Measurements from ENCODE around the gene FXYD5. TPM values are rescaled to one million over a fixed set of nuclear protein-coding genes. Genes with fewer than 3 reads are reported as not detected.
A peak's percentile ranks its signal among the peaks of the same experiment; 100 is the strongest.

FXYD5 gene
- total and polyA plus RNA-seq, 9 of the 15 experiments (the other 6 are each of a cell fraction or from before 2014, with no cell fraction given): 104 to 537 (median 174) TPM

GRCh38 chr19:35105411-35106290, 48.9 kb upstream of the FXYD5 start (continued):
- TF ChIP-seq MYC (IDR thresholded peaks at IDR 0.05; ENCODE audit: low read depth, low read length) (peak; percentile 57; the same call in 1 of the 2 replicates), MYC (CRISPR knock-in tag; IDR thresholded peaks at IDR 0.05; ENCODE audit: borderline replicate concordance, low read depth) (no peak), NUFIP1 (IDR thresholded peaks at IDR 0.05; ENCODE audit: partially characterized antibody) (no peak), U2AF2 (optimal IDR thresholded peaks at IDR 0.05; ENCODE audit: low read depth, low read length) (no peak), ZNF77 (CRISPR knock-in tag; IDR thresholded peaks at IDR 0.05) (no peak), RBBP5 (IDR thresholded peaks at IDR 0.05; ENCODE audit: borderline replicate concordance, insufficient read depth, low read length, poor library complexity, severe bottlenecking) (no peak), KAT8 (IDR thresholded peaks at IDR 0.05; ENCODE audit: low read depth) (no peak), ZNF324 (CRISPR knock-in tag; IDR thresholded peaks at IDR 0.05) (no peak), CBX3 (IDR thresholded peaks at IDR 0.05; ENCODE audit: borderline replicate concordance in 1 of 2, low read length in 2 of 2) (no peak), TGIF2 (CRISPR knock-in tag; IDR thresholded peaks at IDR 0.05) (no peak), COPS2 (conservative IDR thresholded peaks at IDR 0.05) (no peak), BRD4 (IDR thresholded peaks at IDR 0.05) (no peak), RNF219 (CRISPR knock-in tag; IDR thresholded peaks at IDR 0.05) (no peak), GABPB2 (CRISPR knock-in tag; conservative IDR thresholded peaks at IDR 0.05) (no peak), HDAC2 (IDR thresholded peaks at IDR 0.05) (peak; percentile 54), ZNF134 (CRISPR knock-in tag; conservative IDR thresholded peaks at IDR 0.05) (no peak), MTA2 (IDR thresholded peaks at IDR 0.05; ENCODE audit: low read depth) (no peak), KLF6 (CRISPR knock-in tag; IDR thresholded peaks at IDR 0.05; ENCODE audit: borderline replicate concordance) (no peak), ZNF316 (IDR thresholded peaks at IDR 0.05) (peak; percentile 25; the same call in 1 of the 2 replicates), FOXJ2 (tag; IDR thresholded peaks at IDR 0.05) (no peak), BCL6 (CRISPR knock-in tag; IDR thresholded peaks at IDR 0.05) (no peak)
- TF ChIP-seq, protein P1, sequence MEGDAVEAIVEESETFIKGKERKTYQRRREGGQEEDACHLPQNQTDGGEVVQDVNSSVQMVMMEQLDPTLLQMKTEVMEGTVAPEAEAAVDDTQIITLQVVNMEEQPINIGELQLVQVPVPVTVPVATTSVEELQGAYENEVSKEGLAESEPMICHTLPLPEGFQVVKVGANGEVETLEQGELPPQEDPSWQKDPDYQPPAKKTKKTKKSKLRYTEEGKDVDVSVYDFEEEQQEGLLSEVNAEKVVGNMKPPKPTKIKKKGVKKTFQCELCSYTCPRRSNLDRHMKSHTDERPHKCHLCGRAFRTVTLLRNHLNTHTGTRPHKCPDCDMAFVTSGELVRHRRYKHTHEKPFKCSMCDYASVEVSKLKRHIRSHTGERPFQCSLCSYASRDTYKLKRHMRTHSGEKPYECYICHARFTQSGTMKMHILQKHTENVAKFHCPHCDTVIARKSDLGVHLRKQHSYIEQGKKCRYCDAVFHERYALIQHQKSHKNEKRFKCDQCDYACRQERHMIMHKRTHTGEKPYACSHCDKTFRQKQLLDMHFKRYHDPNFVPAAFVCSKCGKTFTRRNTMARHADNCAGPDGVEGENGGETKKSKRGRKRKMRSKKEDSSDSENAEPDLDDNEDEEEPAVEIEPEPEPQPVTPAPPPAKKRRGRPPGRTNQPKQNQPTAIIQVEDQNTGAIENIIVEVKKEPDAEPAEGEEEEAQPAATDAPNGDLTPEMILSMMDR (IDR thresholded peaks at IDR 0.05 in 2 of 3, conservative IDR thresholded peaks at IDR 0.05 in 1 of 3; ENCODE audit: insufficient read depth in 2 of 3, low read depth in 1 of 3, low read length in 3 of 3): no peak
- TF ChIP-seq, protein P2, sequence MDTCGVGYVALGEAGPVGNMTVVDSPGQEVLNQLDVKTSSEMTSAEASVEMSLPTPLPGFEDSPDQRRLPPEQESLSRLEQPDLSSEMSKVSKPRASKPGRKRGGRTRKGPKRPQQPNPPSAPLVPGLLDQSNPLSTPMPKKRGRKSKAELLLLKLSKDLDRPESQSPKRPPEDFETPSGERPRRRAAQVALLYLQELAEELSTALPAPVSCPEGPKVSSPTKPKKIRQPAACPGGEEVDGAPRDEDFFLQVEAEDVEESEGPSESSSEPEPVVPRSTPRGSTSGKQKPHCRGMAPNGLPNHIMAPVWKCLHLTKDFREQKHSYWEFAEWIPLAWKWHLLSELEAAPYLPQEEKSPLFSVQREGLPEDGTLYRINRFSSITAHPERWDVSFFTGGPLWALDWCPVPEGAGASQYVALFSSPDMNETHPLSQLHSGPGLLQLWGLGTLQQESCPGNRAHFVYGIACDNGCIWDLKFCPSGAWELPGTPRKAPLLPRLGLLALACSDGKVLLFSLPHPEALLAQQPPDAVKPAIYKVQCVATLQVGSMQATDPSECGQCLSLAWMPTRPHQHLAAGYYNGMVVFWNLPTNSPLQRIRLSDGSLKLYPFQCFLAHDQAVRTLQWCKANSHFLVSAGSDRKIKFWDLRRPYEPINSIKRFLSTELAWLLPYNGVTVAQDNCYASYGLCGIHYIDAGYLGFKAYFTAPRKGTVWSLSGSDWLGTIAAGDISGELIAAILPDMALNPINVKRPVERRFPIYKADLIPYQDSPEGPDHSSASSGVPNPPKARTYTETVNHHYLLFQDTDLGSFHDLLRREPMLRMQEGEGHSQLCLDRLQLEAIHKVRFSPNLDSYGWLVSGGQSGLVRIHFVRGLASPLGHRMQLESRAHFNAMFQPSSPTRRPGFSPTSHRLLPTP (IDR thresholded peaks at IDR 0.05; ENCODE audit: borderline replicate concordance, extremely low read depth, insufficient read length): no peak
